COLO668 (cell line): ENCODE measurements around the gene LAMA3.

Experiments used
- DNase-seq: peaks from one replicate; lab custom pipeline; 2025; ENCODE audit not compliant: unreplicated experiment; lab: John Stamatoyannopoulos, UW

LAMA3 gene

DNA sequence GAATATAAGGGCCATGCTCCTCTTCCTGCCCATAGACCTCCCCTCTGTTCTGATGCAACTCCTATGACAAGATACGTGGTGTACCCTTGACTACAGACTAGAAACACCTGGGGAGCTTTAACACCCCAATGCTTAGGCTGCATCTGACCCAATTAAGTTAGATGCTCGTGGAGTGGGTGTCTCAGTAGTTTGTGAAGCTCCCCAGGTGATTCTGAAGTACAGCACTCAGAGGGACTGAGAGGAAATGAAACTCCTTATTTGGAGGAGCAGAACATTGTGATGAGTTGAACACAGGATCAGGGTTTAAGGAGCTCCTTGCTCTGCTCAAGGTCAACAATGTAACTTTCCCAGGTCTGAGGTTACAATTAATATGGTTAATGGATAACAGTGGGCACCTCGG is 245.0 kb downstream of the LAMA3 start:
- no peak for DNase-seq

DNA sequence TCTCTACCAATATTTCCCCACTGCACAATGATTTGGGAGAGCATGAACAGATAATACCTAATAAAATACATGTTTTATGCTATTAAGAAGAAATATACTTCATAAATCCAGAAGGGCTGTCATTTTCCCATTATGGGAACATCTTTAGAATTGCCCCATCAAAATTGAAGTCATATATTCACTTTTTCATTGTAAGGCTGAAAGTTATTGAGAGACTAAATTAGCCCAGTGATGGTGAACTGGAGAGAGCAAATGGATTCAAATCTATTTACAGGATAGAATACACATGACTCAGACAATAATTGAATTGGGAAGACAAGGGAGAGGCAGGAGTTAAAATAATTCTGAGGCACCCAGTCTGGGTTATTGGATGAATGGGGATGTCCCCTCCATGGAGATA is 245.6 kb downstream of the LAMA3 start:
- DNase-seq: no peak

DNA sequence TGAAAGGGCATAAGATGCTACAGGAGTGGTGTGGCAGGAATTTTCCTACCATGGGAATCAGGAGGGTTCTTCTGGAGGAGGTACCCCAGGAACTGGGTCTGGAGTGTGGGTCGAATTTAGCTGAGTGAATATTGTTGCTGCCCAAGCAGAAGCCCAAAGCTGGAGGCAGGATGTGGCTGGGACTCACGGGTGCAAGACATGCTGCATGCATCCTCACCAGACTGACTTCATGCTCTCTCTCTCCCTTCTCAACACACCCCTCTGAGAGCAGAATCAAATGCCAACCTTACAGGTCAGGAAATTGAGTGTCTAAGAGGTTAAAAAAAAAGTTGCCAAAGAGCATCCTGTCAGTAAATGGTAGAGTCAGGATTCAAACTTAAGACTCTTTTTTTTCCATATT is 246.6 kb downstream of the LAMA3 start:
- no peak for DNase-seq

DNA sequence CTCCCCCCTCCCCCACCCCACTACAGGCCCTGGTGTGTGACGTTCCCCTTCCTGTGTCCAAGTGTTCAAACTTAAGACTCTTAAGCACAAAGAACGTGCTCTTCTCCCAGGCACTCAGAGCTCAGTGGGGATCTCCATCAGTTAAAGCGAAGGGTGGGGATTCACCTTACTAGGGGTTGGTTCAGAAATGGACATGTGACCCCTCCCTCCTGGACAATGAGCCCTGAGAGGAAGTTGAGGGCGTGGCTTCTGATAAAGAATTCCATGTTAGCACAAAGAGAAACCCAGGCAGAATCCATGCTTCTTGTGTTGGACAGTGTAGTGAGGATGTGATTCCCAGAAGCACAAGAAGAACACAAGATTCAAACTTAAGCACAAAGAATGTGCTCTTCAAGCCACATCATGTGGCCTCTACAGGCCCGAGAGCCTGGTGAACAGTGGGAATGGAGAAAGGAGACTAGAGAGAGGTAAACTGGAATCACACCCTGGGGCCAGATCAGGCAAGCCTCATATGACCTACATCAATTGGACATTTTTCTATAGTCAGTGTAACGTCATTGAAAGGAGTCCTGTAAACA is 247.2 kb downstream of the LAMA3 start:
- DNase-seq: no peak

DNA sequence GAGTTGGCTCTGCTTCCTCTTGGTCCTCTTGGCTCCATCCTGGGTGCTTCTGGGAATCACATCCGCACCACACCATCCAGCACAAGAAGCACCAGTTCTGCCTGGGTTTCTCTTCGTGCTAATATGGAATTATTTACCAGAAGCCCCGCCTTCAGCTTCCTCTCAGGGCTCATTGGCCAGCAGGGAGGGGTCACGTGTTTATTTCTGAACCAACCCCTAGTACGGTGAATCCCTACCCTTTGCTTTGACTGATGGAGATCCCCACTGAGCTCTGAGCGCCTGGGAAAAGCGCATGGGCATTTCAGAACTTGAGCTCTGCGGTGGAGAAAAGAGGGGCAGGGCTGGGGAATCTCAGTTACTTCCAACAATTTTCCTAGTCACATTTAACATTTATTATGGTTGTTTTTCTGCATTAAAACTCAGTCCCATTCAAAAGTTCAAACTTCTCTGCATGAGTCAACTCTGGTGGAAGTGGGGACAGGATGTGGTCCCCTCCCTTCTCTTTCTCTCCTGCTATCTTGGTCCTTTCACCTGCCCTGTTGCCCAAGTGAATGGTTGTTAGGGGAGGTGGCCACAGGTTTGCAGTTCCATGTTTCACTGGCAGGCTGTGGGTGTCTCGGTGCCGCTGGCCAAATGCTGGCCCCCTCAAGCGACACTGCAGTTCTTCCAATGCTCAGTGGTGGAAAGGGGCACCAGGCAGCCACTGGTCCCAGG is 248.9 kb downstream of the LAMA3 start:
- DNase-seq: no peak

DNA sequence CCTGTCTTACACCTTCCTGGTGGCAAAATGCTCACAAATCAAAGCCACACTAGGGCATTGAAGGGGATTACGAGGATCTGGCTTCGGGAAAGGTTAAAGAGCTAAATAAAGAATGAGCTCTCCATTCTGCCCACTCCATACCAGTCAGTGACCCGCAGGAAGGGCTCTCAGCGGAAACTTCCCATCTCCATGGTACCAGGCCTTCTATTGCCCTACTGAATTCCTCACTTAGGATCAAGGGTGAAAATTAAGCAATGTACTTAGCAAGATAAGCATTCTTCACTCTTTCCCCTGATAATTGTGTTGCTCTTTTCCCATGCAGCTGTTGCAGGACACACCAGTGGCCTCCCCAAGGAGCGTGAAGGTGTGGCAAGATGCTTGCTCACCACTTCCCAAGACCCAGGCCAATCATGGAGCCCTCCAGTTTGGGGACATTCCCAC is 249.7 kb downstream of the LAMA3 start:
- no peak for DNase-seq

DNA sequence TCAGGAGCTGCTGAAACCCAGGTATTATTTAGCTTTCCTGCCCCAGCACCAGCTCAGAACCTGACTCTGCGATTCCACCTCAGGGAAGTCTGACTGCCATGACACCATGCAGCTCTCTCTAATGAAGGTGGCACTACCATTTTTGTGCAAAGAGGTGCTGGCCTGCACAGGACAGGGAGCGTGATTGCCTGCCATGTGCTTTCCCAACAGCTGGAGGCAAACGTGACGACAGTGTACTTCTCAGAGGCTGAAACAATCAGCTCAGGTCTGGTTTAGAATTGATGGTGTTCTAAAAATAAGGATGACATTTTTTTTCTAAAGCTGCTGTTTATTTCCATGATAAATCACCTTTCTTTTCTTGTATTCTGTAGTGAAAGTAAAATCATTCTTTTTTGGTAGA is 250.1 kb downstream of the LAMA3 start:
- no peak for DNase-seq

DNA sequence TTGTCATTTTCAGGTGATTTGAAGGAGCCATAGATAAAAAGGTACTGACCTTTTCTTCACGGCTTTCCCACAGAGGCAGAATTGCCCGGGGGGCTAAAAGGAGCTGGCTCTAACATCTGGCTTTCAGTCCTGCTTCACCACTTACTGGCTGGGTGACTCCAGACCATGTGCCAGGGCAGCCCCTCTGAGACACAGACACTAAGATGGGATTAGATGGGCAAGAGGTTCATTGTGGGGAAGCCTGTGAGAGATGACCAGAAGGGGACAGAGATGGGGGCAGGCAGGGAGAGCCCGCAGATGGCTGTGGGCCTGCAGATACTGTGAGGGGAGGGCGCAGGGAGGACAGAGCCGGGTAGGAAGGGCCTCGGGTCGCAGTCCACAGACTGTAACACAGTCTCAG is 250.6 kb downstream of the LAMA3 start:
- DNase-seq: no peak

DNA sequence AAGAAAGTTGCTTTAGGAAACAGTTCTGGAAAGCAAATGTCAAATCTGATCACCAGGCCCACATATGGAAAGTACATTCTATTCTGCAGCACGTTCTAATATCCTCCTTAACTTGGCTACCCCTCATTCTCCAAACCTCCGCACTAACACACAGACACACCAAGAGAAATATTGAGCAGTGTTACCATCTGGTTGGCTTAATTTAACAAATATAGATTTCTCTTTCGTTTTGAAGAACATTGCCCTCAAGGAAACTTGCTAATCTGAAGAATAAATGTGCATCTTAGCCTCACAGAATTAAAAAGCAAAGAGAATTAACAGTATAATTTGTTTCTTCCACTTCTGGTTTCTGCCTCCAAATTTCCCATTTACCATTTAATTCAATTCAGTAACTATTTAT is 252.5 kb downstream of the LAMA3 start:
- DNase-seq: no peak

DNA sequence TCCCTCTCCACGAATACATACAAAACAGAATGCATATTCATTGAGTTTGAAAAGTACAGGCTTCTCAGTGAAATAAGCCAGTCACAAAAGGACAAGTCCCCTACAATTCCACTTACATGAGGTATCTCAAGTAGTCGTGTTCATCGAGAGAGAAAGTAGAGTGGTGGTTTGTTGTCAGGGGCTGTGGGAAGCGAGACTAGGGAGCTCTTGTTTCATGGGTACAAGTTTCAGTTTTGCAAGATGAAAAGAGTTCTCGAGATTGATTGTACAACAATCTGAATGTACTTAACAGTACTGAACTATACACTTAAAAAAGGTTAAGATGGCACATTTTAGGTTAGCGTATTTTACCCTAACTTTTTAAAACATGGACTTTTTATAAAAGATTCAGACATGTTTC is 253.9 kb downstream of the LAMA3 start:
- DNase-seq: no peak

DNA sequence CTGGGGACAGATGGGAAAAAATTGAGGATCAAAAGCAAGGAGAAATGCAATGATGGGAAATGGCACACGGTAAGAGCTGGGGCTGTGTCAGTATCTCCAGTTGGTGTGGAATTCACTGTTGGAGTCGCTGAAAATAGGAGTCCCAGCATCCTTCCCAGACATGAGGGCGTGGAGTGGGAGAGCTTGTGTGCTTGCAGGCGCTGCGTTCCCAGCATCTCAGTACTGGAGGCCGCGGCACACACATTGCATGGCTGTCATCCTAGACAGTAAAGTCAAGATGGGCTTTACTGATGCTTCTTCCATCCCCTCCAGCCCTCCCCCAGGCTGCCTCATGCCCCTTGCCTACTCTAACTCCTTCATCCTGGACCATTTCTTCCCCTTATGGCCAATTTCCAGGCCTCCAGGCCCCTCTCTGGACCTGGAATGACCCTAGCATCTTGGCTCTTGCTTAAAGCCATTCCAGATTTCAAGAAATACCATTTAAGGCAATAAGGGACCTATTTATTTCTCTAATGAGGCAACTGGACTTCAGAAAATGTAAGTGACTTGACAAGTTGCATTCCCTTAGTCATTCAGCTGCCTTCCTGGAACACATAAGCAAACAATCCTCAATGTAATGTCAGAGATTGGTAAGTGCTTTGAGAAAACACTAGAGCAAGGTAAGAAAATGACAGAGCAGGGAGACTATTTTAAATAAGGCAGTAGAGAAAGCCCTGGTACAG is 254.8 kb downstream of the LAMA3 start:
- DNase-seq: no peak

DNA sequence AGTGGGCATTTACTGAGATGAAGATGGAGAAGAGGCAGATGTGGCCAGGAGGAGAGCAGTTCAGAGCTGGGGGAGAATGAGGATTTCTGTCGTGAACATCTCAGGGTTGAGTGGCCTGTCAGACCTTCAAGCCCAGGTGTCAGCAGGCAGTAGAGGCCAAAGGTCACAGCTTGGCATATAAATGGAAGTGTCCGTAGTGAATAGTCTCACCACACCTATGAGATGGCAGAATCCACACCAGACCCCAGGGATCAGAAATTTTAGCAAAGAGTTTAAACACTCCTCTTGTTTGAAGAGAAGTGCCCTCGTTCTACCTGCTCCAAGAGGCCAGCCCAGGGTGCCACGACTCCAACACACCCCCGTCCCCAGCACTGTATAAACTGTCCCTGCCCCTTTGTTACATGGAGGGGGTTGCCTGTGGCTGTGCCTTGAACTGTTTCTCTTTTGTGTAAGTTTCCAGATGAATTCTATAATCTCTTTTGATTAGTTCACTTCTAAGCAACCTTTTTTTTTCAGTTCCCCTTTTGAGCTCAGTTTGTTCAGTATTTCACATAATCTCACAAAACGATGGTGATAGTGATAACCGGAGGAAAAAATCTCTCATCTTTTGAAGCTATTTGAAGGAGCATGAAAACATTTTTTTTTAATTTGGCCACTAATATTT is 256.3 kb downstream of the LAMA3 start:
- no peak for DNase-seq

DNA sequence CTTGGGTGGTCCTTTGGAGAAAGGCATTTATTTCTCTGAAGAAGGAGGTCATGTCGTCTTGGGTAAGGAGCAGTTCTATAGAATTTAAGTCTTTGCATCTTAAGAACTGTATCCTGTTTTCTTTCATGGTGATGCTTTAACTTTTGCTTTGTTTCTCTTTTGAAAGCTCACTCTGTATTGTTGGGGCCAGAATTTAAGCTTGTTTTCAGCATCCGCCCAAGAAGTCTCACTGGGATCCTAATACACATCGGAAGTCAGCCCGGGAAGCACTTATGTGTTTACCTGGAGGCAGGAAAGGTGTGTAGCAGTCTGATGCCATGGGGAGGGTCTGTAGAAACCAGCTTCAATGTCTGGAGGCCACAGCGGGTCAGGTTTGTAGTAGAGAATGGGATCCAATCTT is 260.6 kb downstream of the LAMA3 start:
- no peak for DNase-seq

DNA sequence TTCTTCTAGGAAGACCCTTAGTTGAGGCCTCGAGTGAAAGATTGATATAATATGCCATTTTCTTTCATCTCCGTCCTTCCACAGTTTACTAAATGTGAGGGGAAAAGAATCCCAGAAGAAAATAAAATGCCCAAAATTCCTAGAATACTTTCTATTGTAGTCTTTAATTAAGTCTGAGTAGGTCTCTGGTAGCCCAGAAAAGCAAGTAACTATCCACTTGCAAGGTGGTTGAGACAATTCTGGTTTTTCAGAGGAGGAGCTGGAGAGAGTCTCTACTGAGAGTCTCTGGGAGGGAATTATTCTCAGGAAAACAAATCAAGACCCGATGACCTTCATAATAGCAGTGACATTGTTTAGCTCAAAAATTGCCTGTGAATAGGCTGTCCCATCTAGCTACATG is 261.4 kb downstream of the LAMA3 start:
- no peak for DNase-seq

DNA sequence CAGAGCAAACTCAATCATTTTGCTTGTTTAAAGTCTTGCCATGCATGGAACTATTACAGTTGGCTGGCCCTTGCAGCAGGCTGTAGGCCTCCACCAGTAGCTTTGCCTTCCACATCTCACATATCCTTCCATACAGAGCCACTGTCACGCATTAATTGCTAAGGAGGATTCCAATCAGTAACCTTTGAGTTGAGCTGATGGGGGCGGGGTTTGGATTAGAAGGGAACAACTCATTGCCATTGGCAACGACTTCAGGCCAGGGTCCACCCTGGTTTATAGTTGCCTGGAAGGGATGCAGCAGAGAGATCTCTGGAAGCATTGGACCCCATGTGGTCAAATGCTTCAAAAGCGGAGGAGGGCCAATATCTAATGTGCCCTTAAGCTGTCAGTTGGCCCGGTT is 262.0 kb downstream of the LAMA3 start:
- DNase-seq: no peak

DNA sequence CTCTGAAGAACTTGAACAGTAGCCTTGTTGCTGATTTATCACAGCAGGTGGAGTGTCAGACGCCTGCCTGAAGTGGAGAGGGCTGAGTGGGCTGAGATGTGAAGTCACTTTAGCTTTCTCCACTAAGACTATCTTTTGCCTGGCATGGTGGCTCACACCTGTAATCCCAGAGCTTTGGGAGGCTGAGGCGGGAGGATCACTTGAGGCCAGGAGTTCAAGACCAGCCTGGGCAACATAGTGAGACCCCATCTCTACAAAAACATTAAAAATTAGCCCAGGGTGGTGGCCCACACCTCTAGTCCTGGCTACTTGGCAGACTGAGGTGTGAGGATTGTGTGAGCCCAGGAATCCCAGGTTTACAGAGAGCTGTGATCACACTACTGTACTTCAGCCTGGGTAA is 264.7 kb downstream of the LAMA3 start:
- no peak for DNase-seq

DNA sequence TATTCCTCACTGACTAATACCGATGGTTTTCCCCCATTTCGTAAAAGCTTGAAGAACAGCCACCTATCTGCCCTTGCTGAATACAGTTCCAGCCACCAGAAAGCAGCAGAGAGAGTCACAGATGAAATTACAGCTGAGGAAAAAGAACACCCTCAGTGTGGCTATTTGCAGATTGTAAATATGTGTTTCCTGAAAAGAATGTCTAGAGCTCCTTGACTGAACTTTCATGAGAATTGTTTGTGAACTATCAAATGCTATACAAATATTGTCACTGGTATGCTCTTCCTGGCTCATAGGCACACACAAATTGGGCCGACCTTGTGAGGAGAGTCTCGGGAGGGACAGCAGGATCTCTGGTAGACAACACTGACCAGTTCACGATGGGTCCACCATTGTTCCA is 267.2 kb downstream of the LAMA3 start:
- DNase-seq: no peak

DNA sequence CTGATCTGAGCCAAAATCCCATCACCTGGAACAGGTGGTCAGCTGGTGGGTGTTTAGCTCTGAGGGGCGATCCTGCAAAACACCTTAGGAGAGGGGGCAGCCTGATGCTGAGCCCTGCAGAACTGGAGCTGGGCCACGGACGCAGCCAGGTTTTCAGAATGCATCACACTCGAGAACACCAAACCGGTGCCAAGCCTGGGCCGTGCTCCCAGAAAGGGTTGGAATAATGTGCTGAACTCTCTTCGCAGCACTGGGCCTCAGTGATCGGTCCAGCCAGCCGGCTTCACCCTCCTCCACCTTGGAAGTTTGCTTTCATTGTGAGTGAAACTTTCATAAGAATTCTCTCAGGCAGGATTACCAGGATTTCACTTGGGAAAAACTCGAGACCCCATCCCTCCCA is 268.8 kb downstream of the LAMA3 start:
- no peak for DNase-seq

DNA sequence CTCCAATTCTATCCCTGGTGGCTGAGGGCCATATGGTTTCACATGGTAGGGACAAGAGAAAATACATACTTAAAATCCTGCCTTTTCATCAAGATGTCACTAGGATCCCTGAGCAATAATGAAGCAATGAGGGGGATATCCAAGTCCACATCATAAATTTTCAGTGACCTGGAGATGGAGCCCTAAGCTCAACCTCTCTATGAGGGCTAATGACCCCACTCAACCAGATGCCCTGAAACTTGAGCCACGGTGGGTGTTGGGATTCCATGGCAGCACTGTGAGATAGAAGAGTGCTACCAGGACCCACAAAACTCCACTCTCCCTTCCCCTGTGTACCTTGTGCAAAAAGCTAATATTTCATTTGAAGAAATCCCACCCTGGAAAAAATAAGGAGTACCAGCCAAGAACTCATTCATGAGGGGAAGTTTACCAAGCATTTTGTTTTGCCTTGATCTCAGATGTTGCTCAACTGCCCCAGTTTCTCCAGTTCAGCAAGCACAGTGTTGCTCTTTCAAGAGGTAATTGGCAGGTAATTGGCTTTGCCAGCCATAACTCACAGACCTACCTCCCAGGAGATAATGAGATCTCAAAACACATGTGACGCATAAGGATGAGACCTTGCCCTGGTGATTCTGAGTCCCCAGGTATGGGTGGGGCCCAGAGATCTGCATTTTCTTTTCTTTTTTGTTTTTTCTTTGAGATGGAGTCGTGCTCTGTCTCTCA is 274.4 kb downstream of the LAMA3 start:
- DNase-seq: peak; percentile 47

DNA sequence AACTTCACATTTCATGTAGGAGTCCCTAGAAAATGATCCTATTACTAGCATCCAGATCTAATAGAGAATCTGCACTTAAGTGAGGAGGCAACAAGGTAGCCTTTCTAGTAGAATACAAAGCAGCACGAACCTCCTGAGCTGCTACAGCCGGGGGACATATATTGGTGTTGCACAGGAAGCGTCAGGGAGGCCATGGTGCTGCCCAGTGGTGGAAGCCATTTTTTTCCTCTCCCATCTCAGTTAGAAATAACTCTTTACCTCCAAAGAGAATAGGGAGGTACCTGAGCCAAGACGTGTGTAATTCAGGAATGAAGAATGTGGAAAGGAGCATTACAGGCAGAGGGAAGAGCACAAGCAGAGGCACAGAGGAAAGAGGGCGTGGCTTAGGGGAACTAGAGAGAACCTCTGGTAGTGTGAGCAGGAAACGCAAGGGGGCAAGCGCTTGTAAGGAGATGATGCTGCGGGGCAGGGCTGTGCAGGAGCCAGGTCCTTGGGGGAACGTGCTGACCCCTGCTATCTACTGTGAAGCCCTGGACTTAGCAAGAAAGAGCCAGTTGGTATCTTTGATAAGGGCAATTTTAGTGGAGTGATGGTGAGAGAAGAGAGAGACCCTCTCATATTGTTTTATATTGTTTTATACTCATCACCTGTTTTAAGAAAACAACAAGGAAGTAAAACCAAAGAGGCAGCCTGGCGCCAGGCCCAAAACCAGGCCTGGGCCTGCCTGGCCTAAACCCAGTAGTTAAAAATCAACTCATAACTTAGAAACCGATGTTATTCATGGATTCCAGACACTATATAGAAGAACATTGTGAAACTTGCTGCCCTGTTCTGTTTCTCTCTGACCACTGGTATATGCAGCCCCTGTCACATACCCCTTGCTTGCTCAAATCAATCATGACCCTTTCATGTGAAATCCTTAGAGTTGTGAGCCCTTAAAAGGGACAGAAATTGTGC is 275.3 kb downstream of the LAMA3 start:
- DNase-seq: no peak
